LNCAP (cell line): ENCODE data around the gene SRRM4.

ENCODE experiments used
- CTCF ChIP-seq: fragments of 450-650 bp; IDR thresholded peaks from 2 replicates; pipeline ENCODE4 v1.5.1; 2017; ENCODE audit warnings: mild to moderate bottlenecking

SRRM4 gene

GRCh38 chr12:119036878-119037825 is 55.8 kb downstream of the SRRM4 start:
- peak; percentile 81 for TF ChIP-seq CTCF

- no peak for TF ChIP-seq CTCF
Measured at GRCh38 chr12:119044094-119044493, 62.8 kb downstream of the SRRM4 start.

GRCh38 chr12:119047641-119048040 is 66.3 kb downstream of the SRRM4 start:
- no peak for TF ChIP-seq CTCF

- no peak for TF ChIP-seq CTCF
Measured at GRCh38 chr12:119050663-119051062, 69.3 kb downstream of the SRRM4 start.

GRCh38 chr12:119051474-119051873 is 70.1 kb downstream of the SRRM4 start:
- TF ChIP-seq CTCF, result no peak

- no peak for TF ChIP-seq CTCF
Measured at GRCh38 chr12:119052001-119052400, 70.7 kb downstream of the SRRM4 start.

- TF ChIP-seq CTCF, result no peak
Measured at GRCh38 chr12:119055977-119056376, 74.6 kb downstream of the SRRM4 start.
